ENCODE data around the gene SLC38A8.

DNA sequence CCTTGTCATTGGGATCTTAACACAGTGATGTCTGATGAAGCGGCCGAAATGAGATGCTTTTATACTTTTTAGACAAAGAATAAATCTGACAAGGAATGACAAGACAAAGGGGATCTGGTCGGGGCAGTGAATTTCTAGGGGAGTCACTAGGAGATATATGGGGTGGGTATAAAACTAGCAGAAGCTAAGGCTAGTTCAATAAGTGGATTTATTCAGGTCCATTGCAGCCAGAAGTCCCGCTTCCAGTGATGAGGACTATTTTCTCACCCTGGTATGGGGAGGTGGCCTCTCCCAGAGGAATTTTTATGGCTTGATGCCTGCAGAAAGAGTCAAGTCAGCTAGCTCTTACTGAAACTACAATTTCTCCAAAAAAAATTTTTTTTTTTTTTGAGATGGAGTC is 23.9 kb downstream of the SLC38A8 start:
- TF ChIP-seq POLR2AphosphoS5 (IDR thresholded peaks at IDR 0.05) (no peak), RAD21 (conservative IDR thresholded peaks at IDR 0.05) (no peak), EZH2 (IDR thresholded peaks at IDR 0.05; ENCODE audit: borderline replicate concordance, insufficient read depth, low read length, poor library complexity, severe bottlenecking) (no peak)
- TF ChIP-seq, protein P1, sequence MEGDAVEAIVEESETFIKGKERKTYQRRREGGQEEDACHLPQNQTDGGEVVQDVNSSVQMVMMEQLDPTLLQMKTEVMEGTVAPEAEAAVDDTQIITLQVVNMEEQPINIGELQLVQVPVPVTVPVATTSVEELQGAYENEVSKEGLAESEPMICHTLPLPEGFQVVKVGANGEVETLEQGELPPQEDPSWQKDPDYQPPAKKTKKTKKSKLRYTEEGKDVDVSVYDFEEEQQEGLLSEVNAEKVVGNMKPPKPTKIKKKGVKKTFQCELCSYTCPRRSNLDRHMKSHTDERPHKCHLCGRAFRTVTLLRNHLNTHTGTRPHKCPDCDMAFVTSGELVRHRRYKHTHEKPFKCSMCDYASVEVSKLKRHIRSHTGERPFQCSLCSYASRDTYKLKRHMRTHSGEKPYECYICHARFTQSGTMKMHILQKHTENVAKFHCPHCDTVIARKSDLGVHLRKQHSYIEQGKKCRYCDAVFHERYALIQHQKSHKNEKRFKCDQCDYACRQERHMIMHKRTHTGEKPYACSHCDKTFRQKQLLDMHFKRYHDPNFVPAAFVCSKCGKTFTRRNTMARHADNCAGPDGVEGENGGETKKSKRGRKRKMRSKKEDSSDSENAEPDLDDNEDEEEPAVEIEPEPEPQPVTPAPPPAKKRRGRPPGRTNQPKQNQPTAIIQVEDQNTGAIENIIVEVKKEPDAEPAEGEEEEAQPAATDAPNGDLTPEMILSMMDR (IDR thresholded peaks at IDR 0.05; ENCODE audit: poor library complexity, severe bottlenecking): no peak
- TF ChIP-seq, protein P2, sequence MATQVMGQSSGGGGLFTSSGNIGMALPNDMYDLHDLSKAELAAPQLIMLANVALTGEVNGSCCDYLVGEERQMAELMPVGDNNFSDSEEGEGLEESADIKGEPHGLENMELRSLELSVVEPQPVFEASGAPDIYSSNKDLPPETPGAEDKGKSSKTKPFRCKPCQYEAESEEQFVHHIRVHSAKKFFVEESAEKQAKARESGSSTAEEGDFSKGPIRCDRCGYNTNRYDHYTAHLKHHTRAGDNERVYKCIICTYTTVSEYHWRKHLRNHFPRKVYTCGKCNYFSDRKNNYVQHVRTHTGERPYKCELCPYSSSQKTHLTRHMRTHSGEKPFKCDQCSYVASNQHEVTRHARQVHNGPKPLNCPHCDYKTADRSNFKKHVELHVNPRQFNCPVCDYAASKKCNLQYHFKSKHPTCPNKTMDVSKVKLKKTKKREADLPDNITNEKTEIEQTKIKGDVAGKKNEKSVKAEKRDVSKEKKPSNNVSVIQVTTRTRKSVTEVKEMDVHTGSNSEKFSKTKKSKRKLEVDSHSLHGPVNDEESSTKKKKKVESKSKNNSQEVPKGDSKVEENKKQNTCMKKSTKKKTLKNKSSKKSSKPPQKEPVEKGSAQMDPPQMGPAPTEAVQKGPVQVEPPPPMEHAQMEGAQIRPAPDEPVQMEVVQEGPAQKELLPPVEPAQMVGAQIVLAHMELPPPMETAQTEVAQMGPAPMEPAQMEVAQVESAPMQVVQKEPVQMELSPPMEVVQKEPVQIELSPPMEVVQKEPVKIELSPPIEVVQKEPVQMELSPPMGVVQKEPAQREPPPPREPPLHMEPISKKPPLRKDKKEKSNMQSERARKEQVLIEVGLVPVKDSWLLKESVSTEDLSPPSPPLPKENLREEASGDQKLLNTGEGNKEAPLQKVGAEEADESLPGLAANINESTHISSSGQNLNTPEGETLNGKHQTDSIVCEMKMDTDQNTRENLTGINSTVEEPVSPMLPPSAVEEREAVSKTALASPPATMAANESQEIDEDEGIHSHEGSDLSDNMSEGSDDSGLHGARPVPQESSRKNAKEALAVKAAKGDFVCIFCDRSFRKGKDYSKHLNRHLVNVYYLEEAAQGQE (IDR thresholded peaks at IDR 0.05; ENCODE audit: borderline replicate concordance): no peak
